Measurements from ENCODE around the gene NINJ1. TPM values are rescaled to one million over a fixed set of nuclear protein-coding genes. Genes with fewer than 3 reads are reported as not detected.

NINJ1 gene
- total and polyA plus RNA-seq, 2 of the 4 experiments (the other 2 are of a cell fraction) = 21.9 to 38.8 TPM

DNA sequence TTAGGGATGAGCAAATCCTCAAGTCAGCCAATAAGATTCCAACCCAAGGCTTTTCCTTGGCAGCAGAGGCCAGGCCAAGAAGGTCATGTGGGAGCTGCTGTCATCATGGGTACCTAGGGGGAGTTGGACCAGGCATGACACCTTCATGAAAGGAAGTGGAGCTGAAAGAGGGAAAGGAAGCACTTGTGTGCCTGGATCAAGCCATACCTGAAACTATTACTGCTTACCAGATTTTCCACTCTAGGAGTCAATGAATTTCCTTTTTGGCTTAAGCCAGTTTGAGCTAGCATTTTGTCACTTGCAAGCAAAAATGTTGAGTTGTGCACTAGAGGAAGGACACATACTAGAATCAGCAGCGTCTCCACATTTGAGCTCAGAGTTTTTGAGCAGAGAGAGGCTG is 35.4 kb upstream of the NINJ1 start:
- no peak overlapping the region for H2AK5ac ChIP-seq (ENCODE audit: low read depth, low read length)
- no peaks in the 10 kb centered on the region for H3K4me1 ChIP-seq (ENCODE audit: control insufficient read depth, insufficient read depth, low read length)
- H2BK15ac ChIP-seq (ENCODE audit: low read depth, low read length) = no peak overlapping the region
- dilution Hi-C loops (cut with HindIII; ENCODE audit: low sequenced_read_pairs, unreplicated experiment) = no loop called here
- no peak overlapping the region for H3K9ac ChIP-seq (ENCODE audit: low read depth, low read length)
- CTCF ChIA-PET = no interaction called here
- in situ Hi-C loops (cut with MboI; ENCODE audit: low sequenced_read_pairs) = loop anchor here (25.0 kb wide), 1 partner anchor 793 kb away; the partner anchor contains the start of gene BARX1
- H3K9me1 ChIP-seq (ENCODE audit: insufficient read depth, low read length) = no peaks in the 10 kb centered on the region
- H2AFZ ChIP-seq (replicated peaks; ENCODE audit: low read length, poor library complexity) = no peak overlapping the region
- no peak overlapping the region for H2BK120ac ChIP-seq (ENCODE audit: low read depth, low read length)
- intact Hi-C loops (cut with micrococcal nuclease) = loop anchor here (10.0 kb wide), 2 partner anchors 215 to 795 kb away; no protein-coding TSS in a partner anchor
- no peaks in the 10 kb centered on the region for H3K79me1 ChIP-seq (ENCODE audit: low read depth in 1 of 2, low read length in 2 of 2)
- H3K56ac ChIP-seq (ENCODE audit: extremely low read depth, insufficient read depth, low read length) = no peak overlapping the region
- TF ChIP-seq BHLHE40 (IDR thresholded peaks at IDR 0.05; ENCODE audit: low read depth, low read length) = no peak
- no peak for TF ChIP-seq RCOR1 (IDR thresholded peaks at IDR 0.05; ENCODE audit: insufficient replicate concordance, low read length)
- no peak for TF ChIP-seq FOS (IDR thresholded peaks at IDR 0.05; ENCODE audit: low read depth, low read length)
- TF ChIP-seq, protein P1, sequence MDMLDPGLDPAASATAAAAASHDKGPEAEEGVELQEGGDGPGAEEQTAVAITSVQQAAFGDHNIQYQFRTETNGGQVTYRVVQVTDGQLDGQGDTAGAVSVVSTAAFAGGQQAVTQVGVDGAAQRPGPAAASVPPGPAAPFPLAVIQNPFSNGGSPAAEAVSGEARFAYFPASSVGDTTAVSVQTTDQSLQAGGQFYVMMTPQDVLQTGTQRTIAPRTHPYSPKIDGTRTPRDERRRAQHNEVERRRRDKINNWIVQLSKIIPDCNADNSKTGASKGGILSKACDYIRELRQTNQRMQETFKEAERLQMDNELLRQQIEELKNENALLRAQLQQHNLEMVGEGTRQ (IDR thresholded peaks at IDR 0.05; ENCODE audit: low read depth, low read length) = no peak
- TF ChIP-seq MAZ (IDR thresholded peaks at IDR 0.05; ENCODE audit: borderline replicate concordance, low read depth, low read length) = no peak
- TF ChIP-seq CHD1 (IDR thresholded peaks at IDR 0.05; ENCODE audit: low read depth, low read length) = no peak
- no peak for TF ChIP-seq SMC3 (IDR thresholded peaks at IDR 0.05; ENCODE audit: low read depth, low read length)
- TF ChIP-seq RFX5 (IDR thresholded peaks at IDR 0.05; ENCODE audit: low read depth, low read length) = no peak
- TF ChIP-seq, protein P2, sequence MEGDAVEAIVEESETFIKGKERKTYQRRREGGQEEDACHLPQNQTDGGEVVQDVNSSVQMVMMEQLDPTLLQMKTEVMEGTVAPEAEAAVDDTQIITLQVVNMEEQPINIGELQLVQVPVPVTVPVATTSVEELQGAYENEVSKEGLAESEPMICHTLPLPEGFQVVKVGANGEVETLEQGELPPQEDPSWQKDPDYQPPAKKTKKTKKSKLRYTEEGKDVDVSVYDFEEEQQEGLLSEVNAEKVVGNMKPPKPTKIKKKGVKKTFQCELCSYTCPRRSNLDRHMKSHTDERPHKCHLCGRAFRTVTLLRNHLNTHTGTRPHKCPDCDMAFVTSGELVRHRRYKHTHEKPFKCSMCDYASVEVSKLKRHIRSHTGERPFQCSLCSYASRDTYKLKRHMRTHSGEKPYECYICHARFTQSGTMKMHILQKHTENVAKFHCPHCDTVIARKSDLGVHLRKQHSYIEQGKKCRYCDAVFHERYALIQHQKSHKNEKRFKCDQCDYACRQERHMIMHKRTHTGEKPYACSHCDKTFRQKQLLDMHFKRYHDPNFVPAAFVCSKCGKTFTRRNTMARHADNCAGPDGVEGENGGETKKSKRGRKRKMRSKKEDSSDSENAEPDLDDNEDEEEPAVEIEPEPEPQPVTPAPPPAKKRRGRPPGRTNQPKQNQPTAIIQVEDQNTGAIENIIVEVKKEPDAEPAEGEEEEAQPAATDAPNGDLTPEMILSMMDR (conservative IDR thresholded peaks at IDR 0.05; ENCODE audit: low read depth, low read length) = no peak
- TF ChIP-seq MXI1 (IDR thresholded peaks at IDR 0.05; ENCODE audit: borderline replicate concordance, low read depth, low read length) = no peak
- TF ChIP-seq, protein P3, sequence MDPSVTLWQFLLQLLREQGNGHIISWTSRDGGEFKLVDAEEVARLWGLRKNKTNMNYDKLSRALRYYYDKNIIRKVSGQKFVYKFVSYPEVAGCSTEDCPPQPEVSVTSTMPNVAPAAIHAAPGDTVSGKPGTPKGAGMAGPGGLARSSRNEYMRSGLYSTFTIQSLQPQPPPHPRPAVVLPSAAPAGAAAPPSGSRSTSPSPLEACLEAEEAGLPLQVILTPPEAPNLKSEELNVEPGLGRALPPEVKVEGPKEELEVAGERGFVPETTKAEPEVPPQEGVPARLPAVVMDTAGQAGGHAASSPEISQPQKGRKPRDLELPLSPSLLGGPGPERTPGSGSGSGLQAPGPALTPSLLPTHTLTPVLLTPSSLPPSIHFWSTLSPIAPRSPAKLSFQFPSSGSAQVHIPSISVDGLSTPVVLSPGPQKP (IDR thresholded peaks at IDR 0.05; ENCODE audit: borderline replicate concordance, low read depth, low read length) = no peak
- no peak for TF ChIP-seq RAD21 (IDR thresholded peaks at IDR 0.05; ENCODE audit: low read length)
- ATAC-seq (ENCODE audit: low read depth) (no peak), DNase-seq (no peak)
- H3K4ac ChIP-seq (ENCODE audit: low read depth, low read length) = no peak overlapping the region
- H3K14ac ChIP-seq (replicated peaks; ENCODE audit: low read depth, low read length) = no peak overlapping the region
- H3K4me2 ChIP-seq (ENCODE audit: low read depth, low read length) = no peak overlapping the region
- H3K36me3 ChIP-seq (ENCODE audit: control insufficient read depth, insufficient read depth, low read length) = no peaks in the 10 kb centered on the region
- no TSS peak for BruUV-seq (replicated peaks)
- H3K23ac ChIP-seq (ENCODE audit: low read depth, low read length) = no peak overlapping the region
- H4K91ac ChIP-seq (ENCODE audit: insufficient read depth, low read depth, low read length) = no peak overlapping the region
- no peak overlapping the region for H3K27ac ChIP-seq (ENCODE audit: insufficient read depth, low read length)
- H3K9me3 ChIP-seq (ENCODE audit: control insufficient read depth, insufficient read depth, low read length) = no peaks in the 10 kb centered on the region
- no peak overlapping the region for H2AK9ac ChIP-seq (replicated peaks; ENCODE audit: low read depth, low read length, poor library complexity)
- no peak overlapping the region for H2BK5ac ChIP-seq (ENCODE audit: low read depth, low read length, poor library complexity, severe bottlenecking)
- 80% methylated on average over 1 of the region's 1 CpG; no CpG with 5 or more reads in 1 of the 2 experiments for WGBS, 2 experiments (ENCODE audit: extremely low coverage in 2 of 2, insufficient read length in 1 of 2)
- H4K5ac ChIP-seq (ENCODE audit: low read depth, low read length) = no peak overlapping the region
- H4K8ac ChIP-seq (ENCODE audit: low read depth in 2 of 2, low read length in 2 of 2) = no peak overlapping the region
- no peaks in the 10 kb centered on the region for H4K20me1 ChIP-seq (ENCODE audit: insufficient read depth, low read length)
- H3K27me3 ChIP-seq (ENCODE audit: control insufficient read depth, insufficient read depth, low read length) = peaks cover 31% of the 10 kb centered on the region
- POLR2A ChIA-PET (ENCODE audit: unreplicated experiment) = no interaction called here
- H3K18ac ChIP-seq (ENCODE audit: low read depth, low read length) = no peak overlapping the region
- H2BK20ac ChIP-seq (ENCODE audit: low read depth, low read length) = no peak overlapping the region
- H3K4me3 ChIP-seq (ENCODE audit: insufficient read depth, low read depth, low read length) = no peak overlapping the region
